HG02981 (cell line): ENCODE measurements around the gene CNGA1.

Experiments used
- ATAC-seq: cut with Tn5 transposase; IDR thresholded peaks from one replicate; pipeline ENCODE4 v1.9.1; 2021; ENCODE audit warnings: mild to moderate bottlenecking, moderate library complexity; ENCODE audit not compliant: unreplicated experiment

The CNGA1 gene

GRCh38 chr4:47913861-47914219 lies 102.6 kb downstream of the CNGA1 start:
- ATAC-seq: peak; percentile 14

DNA sequence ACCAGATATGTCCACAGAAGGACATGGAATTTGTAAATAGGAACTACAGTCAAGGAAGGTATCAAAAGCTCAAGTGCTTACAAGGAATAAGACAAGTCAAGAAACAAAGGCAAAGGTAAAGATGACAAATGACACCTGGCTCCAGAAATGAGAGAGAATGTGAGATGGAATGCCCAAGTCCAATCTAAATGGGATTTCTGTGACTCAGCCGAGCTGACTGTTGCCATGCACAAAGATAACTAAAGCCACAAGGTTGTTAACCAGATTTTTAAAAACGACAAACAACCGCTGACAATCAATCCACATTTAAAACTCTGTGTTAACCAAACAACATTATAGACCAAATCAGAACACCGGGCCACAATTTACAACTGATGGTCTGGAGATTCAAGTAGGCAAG lies 103.2 kb downstream of the CNGA1 start:
- no peak for ATAC-seq

DNA sequence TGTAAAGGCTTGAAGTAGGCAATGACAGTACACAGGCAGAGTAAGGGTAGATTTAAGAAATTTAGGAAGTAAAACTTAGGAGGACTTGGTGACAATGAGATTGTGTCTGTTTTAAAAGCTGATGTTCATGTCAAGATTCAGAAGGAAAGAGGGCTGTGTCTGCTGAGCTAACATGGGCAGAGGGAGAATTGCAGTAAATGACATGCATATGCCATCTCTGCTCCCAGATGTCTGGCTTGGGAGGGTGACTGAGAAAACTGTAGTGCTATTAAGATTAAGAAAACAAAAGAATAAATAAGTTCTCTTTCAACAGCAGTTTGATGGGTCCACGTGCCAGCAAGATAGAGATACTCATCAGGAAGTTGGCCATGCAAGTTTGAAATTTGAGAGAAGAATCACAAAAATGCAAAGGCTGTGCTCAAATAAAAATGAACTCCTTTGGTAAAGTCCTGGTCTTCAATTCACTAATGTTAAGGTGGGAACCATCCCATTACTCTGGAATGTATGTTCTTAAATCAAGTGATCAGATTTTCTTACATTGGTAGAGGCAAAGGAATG lies 109.3 kb downstream of the CNGA1 start:
- no peak for ATAC-seq

DNA sequence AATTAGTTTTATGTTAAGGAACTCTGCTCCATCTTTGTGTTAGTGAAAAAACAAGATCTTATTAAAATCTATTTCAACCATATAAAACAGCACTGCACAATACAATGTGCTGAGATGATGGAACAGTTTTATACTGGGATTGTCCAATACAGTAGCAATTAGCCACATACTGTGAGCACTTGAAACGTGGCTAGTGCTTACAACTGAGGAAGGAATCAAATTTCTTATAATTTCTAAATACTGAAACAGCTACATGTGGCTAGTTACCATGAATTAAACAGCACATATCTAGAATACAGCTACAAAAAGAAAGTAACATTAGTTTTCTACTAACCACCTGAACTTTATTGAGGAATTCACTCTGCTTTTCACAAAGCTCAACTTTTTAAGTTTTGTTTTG lies 116.8 kb downstream of the CNGA1 start:
- no peak for ATAC-seq

DNA sequence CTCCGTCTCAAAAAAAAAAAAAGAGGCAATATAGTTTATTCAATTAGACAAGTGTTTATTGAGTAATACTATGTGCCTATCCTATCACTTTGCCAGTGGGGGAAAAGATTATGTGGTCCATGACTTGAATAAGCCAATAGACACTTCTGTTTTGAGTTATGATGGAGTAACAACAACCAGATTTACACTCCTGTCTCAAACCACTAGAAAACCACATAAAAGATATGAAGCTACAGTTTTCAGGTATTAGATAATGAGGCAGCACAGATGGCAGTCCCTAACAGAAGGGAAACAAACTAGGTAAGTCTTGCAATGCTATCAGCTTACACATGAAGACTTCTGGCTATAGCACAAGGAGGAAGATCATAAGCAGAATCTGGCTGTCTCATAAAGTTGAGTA lies 124.6 kb downstream of the CNGA1 start:
- no peak for ATAC-seq
